ENCODE measurements around the gene MYZAP. TPM values are rescaled to one million over a fixed set of nuclear protein-coding genes. Genes with fewer than 3 reads are reported as not detected.

The MYZAP gene
- total and polyA plus RNA-seq, 2 of the 8 experiments (the other 6 are each of a cell fraction or from before 2014, with no cell fraction given), result 0.41 to 0.65 TPM

DNA sequence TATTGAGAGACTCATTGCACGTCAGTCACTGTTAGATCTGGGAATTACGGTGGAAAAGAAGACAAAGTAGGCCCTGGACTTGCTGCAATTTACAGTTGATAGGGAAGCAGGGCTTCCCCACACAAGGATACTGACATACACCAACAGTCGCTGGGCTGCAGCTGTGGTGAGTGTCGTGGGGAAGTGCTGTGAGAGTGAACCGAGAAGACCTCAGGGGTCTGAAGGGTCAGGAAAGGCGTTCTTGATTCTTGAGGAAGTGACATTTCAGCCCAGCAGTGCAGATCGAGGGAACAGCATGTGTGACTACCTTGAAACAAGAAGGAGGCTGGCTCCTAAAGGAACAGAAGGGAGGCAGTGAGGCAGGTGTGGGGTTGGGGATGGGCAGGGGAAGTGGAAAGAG lies 22.5 kb downstream of the MYZAP start:
- Histone ChIP-seq H4K91ac (replicated peaks; ENCODE audit: insufficient read length, low read length) (no peak overlapping the region), H2BK12ac (ENCODE audit: low read depth, low read length) (no peak overlapping the region), H4K5ac (ENCODE audit: insufficient read length, low read depth, low read length) (no peak overlapping the region), H2BK5ac (ENCODE audit: low read depth, low read length) (no peak overlapping the region), H3K79me1 (ENCODE audit: low read depth, low read length) (no peaks in the 10 kb centered on the region), H4K8ac (ENCODE audit: extremely low read depth, insufficient read depth, low read length) (no peak overlapping the region), H2AFZ (ENCODE audit: low read length) (no peak overlapping the region), H2BK20ac (ENCODE audit: low read length) (no peak overlapping the region), H3K4ac (replicated peaks; ENCODE audit: insufficient read length, low read depth, low read length) (no peak overlapping the region), H3K27ac (ENCODE audit: low read depth, low read length) (no peak overlapping the region), H3K4me3 (ENCODE audit: extremely low read depth in 1 of 4, insufficient read depth in 2 of 4, low read depth in 3 of 4, low read length in 4 of 4) (no peak overlapping the region), H2BK120ac (replicated peaks; ENCODE audit: low read depth, low read length) (no peak overlapping the region), H3K18ac (ENCODE audit: extremely low read depth, low read length) (no peak overlapping the region), H3K79me2 (ENCODE audit: control insufficient read depth in 1 of 2, insufficient read depth in 2 of 2, low read length in 2 of 2) (no peaks in the 10 kb centered on the region), H3K9ac (replicated peaks in 1 of 4; ENCODE audit: extremely low read depth in 1 of 4, low read depth in 3 of 4, low read length in 3 of 4) (no peak overlapping the region), H3K4me2 (ENCODE audit: insufficient read depth in 1 of 2, low read depth in 2 of 2, low read length in 2 of 2) (no peak overlapping the region), H4K20me1 (replicated peaks in 1 of 2; ENCODE audit: control insufficient read depth in 1 of 2, insufficient read depth in 2 of 2, low read length in 2 of 2) (peaks cover 0 to 2% of the 10 kb centered on the region in 2 experiments), H3K4me1 (replicated peaks in 1 of 4; ENCODE audit: control insufficient read depth in 3 of 4, insufficient read depth in 4 of 4, low read length in 3 of 4) (no peaks in the 10 kb centered on the region; a peak in 2 of 7 replicates), H3K27me3 (replicated peaks in 1 of 4; ENCODE audit: control insufficient read depth in 3 of 4, extremely low read depth in 1 of 4, insufficient read depth in 3 of 4, low read length in 3 of 4) (peaks cover 0 to 2% (median 0%) of the 10 kb centered on the region in 4 experiments; a peak in 1 of 7 replicates), H2BK15ac (ENCODE audit: low read length) (no peak overlapping the region), H3K14ac (ENCODE audit: insufficient read length) (no peak overlapping the region), H2AK5ac (ENCODE audit: low read depth, low read length) (no peak overlapping the region), H3K9me3 (ENCODE audit: insufficient read depth in 2 of 2, low read depth in 1 of 2, low read length in 1 of 2) (no peaks in the 10 kb centered on the region), H3K23ac (ENCODE audit: insufficient read length) (no peak overlapping the region), H3K56ac (replicated peaks; ENCODE audit: insufficient read length, low read depth, low read length) (no peak overlapping the region), H3K23me2 (ENCODE audit: low read depth, low read length) (no peaks in the 10 kb centered on the region), H3K36me3 (ENCODE audit: control insufficient read depth in 2 of 4, insufficient read depth in 4 of 4, low read length in 3 of 4) (no peaks in the 10 kb centered on the region)
- DNase-seq (ENCODE audit: low read depth in 1 of 2, low spot score in 2 of 2) (no peak), FAIRE-seq (no peak)
- POLR2A ChIA-PET (ENCODE audit: partially characterized antibody), result no interaction called here
- no peak for TF ChIP-seq POU5F1 (IDR thresholded peaks at IDR 0.05; ENCODE audit: low read depth, low read length)
- no peak for TF ChIP-seq SIX5 (IDR thresholded peaks at IDR 0.05; ENCODE audit: low read depth, low read length)
- TF ChIP-seq CREB1 (IDR thresholded peaks at IDR 0.05), result no peak
- TF ChIP-seq BACH1 (IDR thresholded peaks at IDR 0.05; ENCODE audit: low read length), result no peak
- TF ChIP-seq EGR1 (IDR thresholded peaks at IDR 0.05; ENCODE audit: borderline replicate concordance, low read depth, low read length), result no peak
- TF ChIP-seq JUN (IDR thresholded peaks at IDR 0.05; ENCODE audit: low read depth, low read length), result no peak
- TF ChIP-seq, protein P1, sequence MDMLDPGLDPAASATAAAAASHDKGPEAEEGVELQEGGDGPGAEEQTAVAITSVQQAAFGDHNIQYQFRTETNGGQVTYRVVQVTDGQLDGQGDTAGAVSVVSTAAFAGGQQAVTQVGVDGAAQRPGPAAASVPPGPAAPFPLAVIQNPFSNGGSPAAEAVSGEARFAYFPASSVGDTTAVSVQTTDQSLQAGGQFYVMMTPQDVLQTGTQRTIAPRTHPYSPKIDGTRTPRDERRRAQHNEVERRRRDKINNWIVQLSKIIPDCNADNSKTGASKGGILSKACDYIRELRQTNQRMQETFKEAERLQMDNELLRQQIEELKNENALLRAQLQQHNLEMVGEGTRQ (IDR thresholded peaks at IDR 0.05; ENCODE audit: low read length), result no peak
- TF ChIP-seq SIRT6 (IDR thresholded peaks at IDR 0.05; ENCODE audit: low read length), result no peak
- WGBS, 2 experiments (ENCODE audit: extremely low coverage in 1 of 2, insufficient coverage in 1 of 2, insufficient read length in 1 of 2, insufficient replicate concordance in 2 of 2, low coverage in 1 of 2, low lambda C conversion rate in 2 of 2, missing lambda C conversion rate in 1 of 2), result 79% methylated on average over 7 of the region's 7 CpGs; no CpG with 5 or more reads in 1 of the 2 experiments
- CTCF ChIA-PET (ENCODE audit: partially characterized antibody), result interaction anchor here (1.4 kb wide), 1 partner anchor 28 kb away, joined by 4 read pairs; no protein-coding TSS in a partner anchor

Data from H1 (cell line).